Esophagus muscularis mucosa (tissue), 3 donors: ENCODE measurements around the gene POLR2H.

Source experiments
- CTCF ChIP-seq, 3 experiments: fragments of 200-600 bp in 2 of 3; fragments of 450-650 bp in 1 of 3; sonication (generic) in 2 of 3; IDR thresholded peaks; one replicate each; pipeline ENCODE4 v1.5.1; 2017 to 2019; ENCODE audit warnings: antibody characterized with exemption in 3 of 3, mild to moderate bottlenecking in 2 of 3, moderate library complexity in 1 of 3
- POLR2AphosphoS5 ChIP-seq, 2 donors: sonication (generic); formaldehyde crosslinking; IDR thresholded peaks; one replicate each; pipeline ENCODE4 v1.6.1; 2017; ENCODE audit warnings: antibody characterized with exemption in 2 of 2

- TF ChIP-seq POLR2AphosphoS5 (IDR thresholded peaks at IDR 0.05): peak; percentile 5 to 16
- no peak for TF ChIP-seq CTCF (IDR thresholded peaks at IDR 0.05)
Observed at GRCh38 chr3:184323696-184324095, 37.8 kb upstream of the POLR2H start.
